Sigmoid colon (tissue), 7 donors: ENCODE results near the gene SPOCK1. TPM values are rescaled to one million over a fixed set of nuclear protein-coding genes. Genes with fewer than 3 reads are reported as not detected.

Experiments
- DNase-seq: peaks from one replicate; pipeline ENCODE4 v3.0.0-alpha.2; 2019
- H3K27ac ChIP-seq, 4 donors: fragments of 200-600 bp; sonication (generic); one replicate each; pipeline ENCODE4 v1.5.1; 2016 to 2019; ENCODE audit warnings: mild to moderate bottlenecking in 1 of 4
- H3K27me3 ChIP-seq, 3 donors: fragments of 200-600 bp; sonication (generic); one replicate each; pipeline ENCODE4 v1.5.1; 2019; ENCODE audit warnings: mild to moderate bottlenecking in 1 of 3
- H3K36me3 ChIP-seq, 4 donors: fragments of 200-600 bp; sonication (generic); one replicate each; pipeline ENCODE4 v1.5.1; 2016 to 2019
- H3K4me1 ChIP-seq, 4 donors: fragments of 200-600 bp; sonication (generic); one replicate each; pipeline ENCODE4 v1.5.1; 2017 to 2019
- H3K4me3 ChIP-seq, 4 donors: fragments of 200-600 bp; sonication (generic); one replicate each; pipeline ENCODE4 v1.5.1; 2017 to 2019; ENCODE audit warnings: mild to moderate bottlenecking in 2 of 4, moderate library complexity in 1 of 4
- H3K9me3 ChIP-seq, 4 donors: fragments of 200-600 bp in 3 of 4; sonication (generic) in 3 of 4; one replicate each; pipeline versions ENCODE4 v1.5.1 to v1.6.1; 2013 to 2019
- CTCF ChIP-seq, 4 experiments: fragments of 450-650 bp in 3 of 4; fragments of 200-600 bp in 1 of 4; IDR thresholded peaks; one replicate each; pipeline ENCODE4 v1.5.1; 2016 to 2019; ENCODE audit warnings: antibody characterized with exemption in 4 of 4, mild to moderate bottlenecking in 3 of 4, moderate library complexity in 2 of 4
- EP300 ChIP-seq, 4 donors: sonication (generic); formaldehyde crosslinking; IDR thresholded peaks; one replicate each; pipeline ENCODE4 v1.6.1; 2017; ENCODE audit warnings: antibody characterized with exemption in 4 of 4
- POLR2A ChIP-seq, 2 donors: fragments of 450-650 bp; IDR thresholded peaks; one replicate each; pipeline ENCODE4 v1.6.1; 2016; ENCODE audit warnings: antibody characterized with exemption in 2 of 2, mild to moderate bottlenecking in 2 of 2, moderate library complexity in 2 of 2
- POLR2AphosphoS5 ChIP-seq, 4 donors: sonication (generic); formaldehyde crosslinking; IDR thresholded peaks; one replicate each; pipeline ENCODE4 v1.6.1; 2017; ENCODE audit warnings: antibody characterized with exemption in 4 of 4
- WGBS, 2 donors: extraction: QIAGEN DNeasy Blood & Tissue Kit; methylation state at CpG; one replicate each; pipeline ENCODE4 v1.1.7; 2013; 5-methylcytosine and 5-hydroxymethylcytosine counted together
- intact Hi-C: fragments of 100-400 bp; cut with DNase I; formaldehyde crosslinking; loops from one replicate; pipeline ENCODE4 v1.15.1; 2023
- polyA plus RNA-seq, 3 donors: library from polyadenylated mRNA; stranded (reverse); fragments of 200-250 nt; gene quantifications; one replicate each; pipeline ENCODE4 v1.2.3, GENCODE V29; 2013
- total RNA-seq, 4 donors: library from RNA; depleted of rRNA; stranded (reverse); fragments of >200 nt; gene quantifications; one replicate each; pipeline ENCODE4 v1.1.0, GENCODE V29; 2016
- donor health status: healthy with polysubstance abuse.
- donor health status: Bipolar disorder and iron deficiency.
- donor health status: healthy.

The SPOCK1 gene
- total and polyA plus RNA-seq, 7 donors: 2.4 to 104 (median 33.4) TPM

DNA sequence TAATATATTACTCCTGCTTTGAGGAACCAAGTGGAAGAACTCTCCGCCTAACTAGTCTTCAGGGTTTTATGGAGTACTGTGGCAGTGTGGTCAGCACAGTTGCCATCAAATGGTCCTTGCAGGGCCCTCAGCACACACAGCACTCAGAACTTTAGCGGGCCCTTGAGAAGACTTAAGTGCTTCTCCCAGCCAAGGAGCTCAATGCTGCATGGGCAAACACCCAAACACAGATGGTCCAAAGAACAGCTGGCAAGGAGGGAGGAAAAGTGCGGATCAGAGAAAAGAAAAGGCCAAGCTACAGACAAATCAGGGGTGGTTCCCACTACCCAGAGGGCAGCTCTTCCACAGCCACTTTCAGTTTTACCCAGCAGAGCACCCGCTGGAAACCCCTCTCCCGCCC is 98.6 kb downstream of the SPOCK1 start:
- intact Hi-C loops: no loop called here
- H3K36me3 ChIP-seq: no peaks in the 10 kb centered on the region
- TF ChIP-seq POLR2AphosphoS5 (IDR thresholded peaks at IDR 0.05) (no peak), POLR2A (IDR thresholded peaks at IDR 0.05) (no peak), EP300 (IDR thresholded peaks at IDR 0.05) (no peak), CTCF (IDR thresholded peaks at IDR 0.05) (no peak)
- peaks cover 0 to 40% (median 14%) of the 10 kb centered on the region in 4 donors for H3K4me1 ChIP-seq
- no peak overlapping the region for H3K4me3 ChIP-seq
- no peaks in the 10 kb centered on the region for H3K9me3 ChIP-seq
- no peak for DNase-seq
- WGBS, 2 donors: 83 to 86% methylated on average over 5 of the region's 5 CpGs
- no peaks in the 10 kb centered on the region for H3K27me3 ChIP-seq
- no peak overlapping the region for H3K27ac ChIP-seq

DNA sequence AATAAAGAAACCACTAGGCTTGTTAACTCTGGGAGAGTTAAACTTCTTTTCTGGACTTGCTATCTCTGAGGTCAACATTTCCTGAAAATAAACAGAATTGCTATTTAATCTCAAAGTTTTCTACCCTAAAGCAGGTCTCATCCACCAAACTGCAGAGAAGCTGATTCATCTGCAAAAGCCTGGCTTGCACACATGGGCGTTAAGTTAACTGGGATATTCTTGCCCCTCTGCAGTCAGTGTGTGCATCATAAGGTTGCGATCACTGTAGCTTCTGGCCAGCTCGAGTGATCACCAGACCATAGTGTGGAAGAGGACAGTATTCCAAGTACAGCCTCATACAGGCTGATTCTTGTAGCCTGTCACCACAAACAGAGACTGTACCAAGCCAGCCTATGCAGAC is 99.2 kb downstream of the SPOCK1 start:
- Histone ChIP-seq H3K36me3 (no peaks in the 10 kb centered on the region), H3K27ac (no peak overlapping the region), H3K4me1 (peaks cover 0 to 47% (median 20%) of the 10 kb centered on the region in 4 donors), H3K27me3 (no peaks in the 10 kb centered on the region), H3K9me3 (no peaks in the 10 kb centered on the region), H3K4me3 (no peak overlapping the region)
- TF ChIP-seq POLR2AphosphoS5 (IDR thresholded peaks at IDR 0.05): no peak
- TF ChIP-seq EP300 (IDR thresholded peaks at IDR 0.05): no peak
- no peak for TF ChIP-seq CTCF (IDR thresholded peaks at IDR 0.05)
- TF ChIP-seq POLR2A (IDR thresholded peaks at IDR 0.05): no peak
- 69 to 83% methylated on average over 3 of the region's 3 CpGs for WGBS, 2 donors
- intact Hi-C loops: no loop called here
- no peak for DNase-seq

DNA sequence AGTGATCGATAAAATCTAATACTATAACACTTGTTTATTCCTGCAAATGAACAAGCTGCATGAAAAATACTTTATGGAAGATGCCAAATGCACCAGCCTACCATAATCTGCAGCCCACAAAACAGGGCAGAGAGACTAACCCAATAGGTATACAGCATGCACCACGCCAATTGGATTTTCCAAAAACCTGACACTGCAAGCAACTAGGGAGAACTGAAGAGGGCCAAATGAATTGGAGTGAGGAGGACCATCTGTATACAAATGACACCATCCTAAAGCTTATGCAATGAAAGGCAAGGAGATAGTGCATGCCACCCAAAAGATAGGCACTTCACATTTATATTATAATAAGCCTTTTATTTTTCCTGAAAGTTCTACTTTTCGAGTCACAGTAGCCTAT is 100.4 kb downstream of the SPOCK1 start:
- no peaks in the 10 kb centered on the region for H3K9me3 ChIP-seq
- peaks cover 0 to 59% (median 29%) of the 10 kb centered on the region in 4 donors for H3K4me1 ChIP-seq
- H3K36me3 ChIP-seq: no peaks in the 10 kb centered on the region
- DNase-seq: no peak
- H3K4me3 ChIP-seq: no peak overlapping the region
- no peak overlapping the region for H3K27ac ChIP-seq
- H3K27me3 ChIP-seq: no peaks in the 10 kb centered on the region
- 69 to 90% methylated on average over 3 of the region's 3 CpGs for WGBS, 2 donors
- no peak for TF ChIP-seq POLR2A (IDR thresholded peaks at IDR 0.05)
- no peak for TF ChIP-seq CTCF (IDR thresholded peaks at IDR 0.05)
- no peak for TF ChIP-seq EP300 (IDR thresholded peaks at IDR 0.05)
- TF ChIP-seq POLR2AphosphoS5 (IDR thresholded peaks at IDR 0.05): no peak
- intact Hi-C loops: no loop called here

DNA sequence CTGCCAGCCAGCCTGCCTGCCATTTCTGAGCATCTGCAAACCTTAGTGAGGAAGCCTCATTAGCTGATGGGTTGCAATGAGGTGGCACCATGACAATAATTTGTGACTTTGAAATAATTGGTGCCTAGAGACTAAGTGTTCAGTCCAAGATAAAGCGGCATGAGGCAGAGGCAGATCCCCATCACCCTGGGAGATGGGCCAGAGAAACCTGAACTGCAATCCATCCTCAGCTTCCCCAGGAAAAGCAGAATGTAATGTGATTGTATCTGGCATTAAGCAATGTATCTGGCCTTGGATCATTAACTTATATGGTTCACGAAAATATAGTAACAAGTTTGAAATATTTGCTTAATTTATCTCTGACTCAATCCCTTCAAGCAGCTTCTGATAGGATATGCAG is 101.0 kb downstream of the SPOCK1 start:
- 64 to 75% methylated on average over 2 of the region's 2 CpGs for WGBS, 2 donors
- no peak overlapping the region for H3K27ac ChIP-seq
- H3K9me3 ChIP-seq: no peaks in the 10 kb centered on the region
- H3K4me3 ChIP-seq: no peak overlapping the region
- TF ChIP-seq EP300 (IDR thresholded peaks at IDR 0.05) (no peak), POLR2AphosphoS5 (IDR thresholded peaks at IDR 0.05) (no peak), POLR2A (IDR thresholded peaks at IDR 0.05) (no peak), CTCF (IDR thresholded peaks at IDR 0.05) (no peak)
- no peak for DNase-seq
- intact Hi-C loops: no loop called here
- H3K4me1 ChIP-seq: peaks cover 0 to 65% (median 34%) of the 10 kb centered on the region in 4 donors
- H3K27me3 ChIP-seq: no peaks in the 10 kb centered on the region
- no peaks in the 10 kb centered on the region for H3K36me3 ChIP-seq
